NCI-H345 treated with DMSO at 0.1 percent for 48 hours (cell line): ENCODE data around the gene RORC.
"Not testable (repeated sequence)": the region's sequence is repeated elsewhere in the genome, so short reads cannot be mapped to it uniquely, and the experiment has no call there.

ENCODE experiments used
- DNase-seq: peaks from one replicate; lab custom pipeline; 2025; ENCODE audit not compliant: unreplicated experiment; lab: John Stamatoyannopoulos, UW

RORC gene

DNA sequence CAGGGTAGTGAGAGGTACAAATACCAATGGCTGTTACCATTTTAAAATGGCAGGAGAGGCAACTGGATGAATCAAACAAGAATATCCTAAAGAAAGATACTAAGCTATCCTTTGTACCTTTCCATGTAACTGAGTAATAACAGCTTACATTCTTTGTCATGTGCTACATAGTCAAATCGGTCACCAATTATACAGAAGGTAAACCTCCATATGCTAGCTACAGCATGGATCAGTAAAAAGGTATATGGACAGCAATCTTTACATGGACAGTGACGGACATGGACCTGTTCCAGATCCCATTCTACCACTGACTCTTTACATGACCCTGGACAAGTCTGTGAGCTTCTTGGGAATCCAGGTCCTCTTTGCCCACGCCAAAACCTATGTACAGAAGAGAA, 54.9 kb downstream of the RORC start:
- no peak for DNase-seq

DNA sequence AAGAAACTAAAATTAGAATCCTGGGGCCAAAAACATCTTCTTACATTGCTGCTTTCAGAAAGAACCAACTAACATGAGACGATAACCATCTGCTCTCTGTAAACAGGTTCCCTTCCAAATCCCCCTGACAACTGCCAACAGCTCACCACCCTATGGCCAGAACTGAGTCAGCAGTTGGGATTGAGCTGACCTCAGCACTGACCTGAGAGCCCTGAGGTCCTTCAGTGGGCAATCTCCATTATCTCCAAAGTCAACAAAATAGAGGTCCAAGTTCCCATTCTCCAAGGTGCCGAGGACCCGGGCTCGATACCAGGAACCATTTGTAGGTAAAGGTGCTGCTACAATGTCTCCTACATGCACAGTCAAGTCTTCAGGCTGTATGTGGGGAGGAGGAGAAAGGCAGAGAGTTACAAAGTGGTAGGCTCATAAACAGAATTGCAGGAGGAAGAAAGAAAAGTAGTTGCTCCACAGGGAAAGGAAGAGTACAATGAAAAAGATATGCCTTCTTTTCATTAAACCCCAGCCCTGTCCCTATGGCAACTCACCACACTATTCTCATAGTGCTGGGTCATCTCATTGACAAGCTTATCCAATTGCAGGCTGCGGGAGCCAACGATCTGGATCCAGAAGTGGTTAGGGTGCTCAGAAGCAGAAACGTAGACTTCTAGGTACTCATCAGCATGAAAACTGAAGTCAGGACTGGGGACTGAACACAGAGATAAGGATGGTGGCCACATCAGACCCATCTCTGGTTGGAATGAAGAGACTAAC, 55.5 kb downstream of the RORC start:
- no peak for DNase-seq

DNA sequence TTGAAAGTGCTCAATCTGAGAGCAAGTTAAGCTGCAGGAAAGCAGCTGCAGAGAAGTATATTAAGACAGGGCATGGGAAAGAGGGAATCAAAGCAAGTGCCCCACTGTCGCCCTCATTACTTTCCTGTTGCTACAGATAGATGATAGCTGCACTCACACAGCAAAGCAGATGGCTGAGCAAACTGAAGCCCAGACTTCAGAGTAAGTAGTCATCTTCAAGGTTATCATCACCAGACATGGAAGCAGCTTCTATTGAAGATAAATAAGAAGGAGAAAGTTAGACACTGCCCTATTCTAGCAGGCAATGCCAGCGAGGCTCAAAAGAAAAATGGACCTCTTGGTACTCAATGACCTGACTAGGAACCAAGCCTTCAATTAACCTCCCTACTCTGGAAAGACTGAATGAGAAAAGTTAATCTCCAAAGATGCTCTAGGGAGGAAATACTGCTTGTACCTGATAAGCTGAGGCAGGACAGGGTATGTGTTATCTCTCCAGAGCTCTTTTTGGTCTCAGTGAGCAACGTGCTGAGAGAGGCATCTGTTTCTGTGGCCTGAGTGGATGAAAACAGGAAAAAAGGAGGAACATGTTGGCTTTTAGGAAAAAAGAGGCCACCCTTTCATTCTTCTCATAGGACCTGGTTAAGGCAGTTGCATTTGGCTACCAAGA, 57.2 kb downstream of the RORC start:
- no peak for DNase-seq

DNA sequence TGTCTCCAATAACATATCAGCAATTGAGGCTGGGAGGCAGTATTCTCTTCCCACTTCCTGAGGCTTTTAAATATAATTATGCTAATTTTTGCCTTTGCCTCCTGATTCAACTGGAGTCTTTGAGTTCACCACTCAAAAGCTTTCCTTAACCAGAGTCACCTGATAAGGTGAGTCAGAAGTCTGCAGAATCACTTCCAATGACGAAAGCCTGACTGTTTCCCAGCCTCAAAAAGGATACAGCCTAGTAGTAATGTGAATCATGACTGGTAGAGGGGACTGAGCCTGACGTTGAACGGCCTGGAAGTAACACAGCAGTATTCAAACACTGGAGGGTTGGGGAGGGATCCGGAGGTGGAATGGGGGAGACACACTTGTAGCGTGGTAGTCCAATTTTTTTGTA, 57.9 kb downstream of the RORC start:
- no peak for DNase-seq

DNA sequence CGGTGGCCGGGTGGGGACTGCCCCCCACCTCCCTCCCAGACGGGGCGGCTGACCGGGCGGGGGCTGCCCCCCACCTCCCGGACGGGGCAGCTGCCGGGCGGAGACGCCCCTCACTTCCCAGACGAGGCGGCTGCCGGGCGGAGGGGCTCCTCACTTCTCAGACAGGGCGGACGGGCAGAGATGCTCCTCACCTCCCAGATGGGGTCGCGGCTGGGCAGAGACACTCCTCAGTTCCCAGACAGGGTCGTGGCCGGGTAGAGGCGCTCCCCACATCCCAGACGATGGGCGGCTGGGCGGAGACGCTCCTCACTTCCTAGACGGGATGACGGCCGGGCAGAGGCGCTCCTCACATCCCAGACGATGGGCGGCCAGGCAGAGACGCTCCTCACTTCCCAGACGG, 62.3 kb downstream of the RORC start:
- DNase-seq: not testable (repeated sequence)

DNA sequence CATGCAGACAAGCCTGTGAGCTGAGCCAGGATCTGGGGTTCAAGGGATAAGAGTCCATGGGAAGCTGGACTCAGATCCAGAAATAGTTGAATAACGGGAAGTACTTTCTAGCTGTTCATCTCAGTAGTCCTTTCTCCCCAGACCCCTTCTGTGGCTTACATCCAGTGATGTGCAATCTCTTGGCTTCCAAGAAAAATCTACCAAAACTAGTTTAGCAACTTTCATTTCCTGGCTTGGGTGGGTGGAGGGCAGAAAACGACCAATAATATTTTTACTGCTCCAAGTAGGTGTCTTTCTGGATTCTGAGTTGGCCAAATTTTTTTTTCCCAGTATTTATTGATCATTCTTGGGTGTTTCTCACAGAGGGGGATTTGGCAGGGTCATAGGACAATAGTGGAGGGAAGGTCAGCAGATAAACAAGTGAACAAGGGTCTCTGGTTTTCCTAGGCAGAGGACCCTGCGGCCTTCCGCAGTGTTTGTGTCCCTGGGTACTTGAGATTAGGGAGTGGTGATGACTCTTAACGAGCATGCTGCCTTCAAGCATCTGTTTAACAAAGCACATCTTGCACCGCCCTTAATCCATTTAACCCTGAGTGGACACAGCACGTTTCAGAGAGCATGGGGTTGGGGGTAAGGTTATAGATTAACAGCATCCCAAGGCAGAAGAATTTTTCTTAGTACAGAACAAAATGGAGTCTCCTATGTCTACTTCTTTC, 63.1 kb downstream of the RORC start:
- DNase-seq: not testable (repeated sequence)

DNA sequence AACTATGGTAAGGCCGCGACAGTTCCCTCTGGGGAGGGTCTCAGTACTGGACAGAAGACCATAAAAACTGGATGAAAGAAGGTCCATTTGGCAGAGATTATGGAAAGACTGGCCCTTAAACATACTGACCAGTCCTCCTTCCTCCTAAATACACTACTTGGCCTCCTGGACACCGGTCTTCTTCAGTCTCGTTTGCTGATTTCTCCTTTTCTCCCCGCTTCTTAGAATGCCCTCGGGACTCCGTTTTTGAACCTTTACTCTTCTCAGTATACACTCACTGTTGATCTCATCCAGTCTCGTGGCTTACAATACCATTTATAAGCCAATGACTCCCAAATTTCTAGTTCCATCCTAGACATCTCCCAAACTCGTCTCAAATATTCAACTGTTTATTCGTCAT, 67.6 kb downstream of the RORC start:
- no peak for DNase-seq

DNA sequence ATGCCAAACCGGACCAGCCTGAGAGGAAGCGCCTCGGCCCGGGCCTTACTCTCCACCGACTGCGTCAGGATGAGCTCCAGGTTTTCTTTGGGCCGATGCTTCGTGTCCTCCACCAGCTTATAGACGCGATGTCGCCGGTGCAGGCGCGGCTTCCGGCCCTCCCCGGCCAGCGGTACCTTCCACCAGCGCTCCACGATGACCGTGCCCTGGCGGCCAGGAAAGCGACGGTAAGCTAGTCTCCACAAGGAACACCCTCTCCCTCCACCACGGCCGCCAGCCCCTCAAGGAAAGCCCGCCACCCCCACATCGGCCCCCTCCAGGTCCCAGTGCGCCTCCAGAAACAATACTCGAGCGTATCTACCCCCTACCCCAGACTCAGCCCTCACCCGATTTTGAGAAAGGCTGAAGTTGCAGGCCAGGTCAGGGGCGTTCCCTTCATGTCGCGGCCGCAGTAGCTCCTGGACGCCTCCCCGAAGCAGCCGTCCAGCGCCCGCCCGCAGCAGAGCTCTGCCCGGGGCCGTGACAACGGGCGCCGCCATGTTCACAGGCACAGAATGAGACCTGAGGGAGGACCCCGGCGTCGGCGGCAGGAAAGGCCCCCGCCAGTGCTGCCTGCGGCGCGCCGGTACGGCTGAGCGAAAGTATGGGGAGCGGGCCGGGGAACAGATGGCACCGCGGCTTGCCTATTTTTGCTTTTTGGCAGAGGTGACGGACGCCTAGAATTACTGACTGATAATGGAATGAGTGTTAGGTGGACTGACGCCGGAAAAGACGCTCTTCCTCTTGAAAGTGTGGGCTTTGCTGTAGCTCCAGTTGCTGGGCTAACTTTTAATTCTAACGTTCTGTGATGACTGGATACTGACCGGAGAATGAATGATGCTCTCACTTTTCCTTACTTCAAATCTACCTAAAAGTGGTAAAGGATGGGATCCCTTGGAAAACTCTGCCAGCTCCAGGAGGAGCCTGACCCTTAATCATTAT, 68.4 kb downstream of the RORC start, which contains the start of gene MRPL9:
Gene MRPL9, minus strand, starts transcription at position 556 of the 981 bp plus-strand sequence. Its CDS starts 17 bp downstream, at position 539.
- DNase-seq: peak; percentile 92

DNA sequence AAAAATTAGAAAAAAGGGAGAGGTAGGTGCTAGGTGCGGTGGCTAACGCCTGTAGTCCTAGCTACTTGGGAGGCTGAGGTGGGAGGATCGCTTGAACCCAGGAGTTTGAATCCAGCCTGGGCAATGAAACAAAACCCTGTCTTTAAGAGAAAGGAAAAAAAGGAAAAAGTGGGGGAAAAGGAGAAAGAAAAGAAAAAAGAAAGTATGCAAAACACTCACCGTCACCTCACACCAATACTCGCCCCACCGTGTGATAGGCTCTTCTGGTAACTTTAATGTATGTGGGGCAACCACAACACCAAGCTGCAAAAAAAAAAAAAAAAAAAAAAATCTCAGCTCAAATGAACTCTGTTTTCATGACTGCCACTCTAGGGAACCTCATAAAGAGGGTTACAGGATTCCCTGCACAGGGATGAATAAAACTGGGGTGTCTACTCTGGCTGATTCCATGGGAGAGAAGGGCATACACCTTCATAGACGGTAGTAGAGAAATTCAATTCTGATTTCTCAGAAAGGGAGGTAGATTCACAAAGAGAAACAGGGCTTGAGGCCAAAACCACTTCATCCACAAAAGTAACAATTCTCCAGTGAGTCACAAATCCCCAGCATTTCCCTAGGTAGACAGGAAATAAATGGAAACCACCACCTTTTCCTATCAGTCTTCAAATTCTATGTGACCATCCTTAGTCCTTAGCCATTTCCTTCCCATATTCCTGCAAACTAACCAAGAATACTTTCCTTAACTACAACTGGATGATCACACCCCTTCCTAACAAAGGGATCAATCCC, 70.8 kb downstream of the RORC start:
- DNase-seq: no peak

DNA sequence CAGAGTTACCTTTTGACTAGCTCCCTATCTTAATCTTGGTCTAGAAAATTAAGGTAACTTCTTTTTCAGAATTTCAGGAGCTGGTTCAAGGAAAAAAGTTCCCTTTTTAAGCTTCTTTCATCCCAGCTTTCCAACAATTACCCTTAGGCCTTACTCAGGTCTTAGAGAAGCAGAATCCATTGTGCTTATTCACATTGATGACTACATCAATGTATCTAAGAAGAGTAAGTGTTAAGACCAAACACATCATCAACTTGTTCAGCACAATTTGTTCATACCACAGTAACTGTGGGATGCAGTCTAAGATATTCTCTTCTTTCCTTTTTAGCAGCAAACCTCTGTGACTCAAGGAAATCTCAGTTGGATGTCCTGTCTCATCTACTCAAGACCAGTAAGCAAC, 72.4 kb downstream of the RORC start:
- no peak for DNase-seq

DNA sequence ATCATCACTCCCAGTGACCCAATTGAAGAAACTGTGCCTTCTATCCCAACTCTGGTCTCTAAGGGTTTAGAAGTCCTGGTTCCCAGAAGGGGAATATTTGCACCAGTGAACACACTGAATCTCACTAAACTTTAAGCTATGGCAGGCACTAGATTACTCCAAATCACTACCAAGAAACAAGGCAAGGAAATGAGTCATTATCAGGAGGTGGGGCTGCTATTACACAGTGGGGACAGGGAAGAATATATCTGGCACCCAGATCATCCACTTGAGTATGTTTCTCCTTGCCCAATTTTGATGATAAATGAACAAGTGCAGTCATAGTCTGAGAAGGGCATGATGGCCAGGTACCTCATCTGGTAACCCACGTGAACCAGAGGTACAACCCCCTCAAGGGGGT, 75.3 kb downstream of the RORC start:
- DNase-seq: no peak
